Measurements from ENCODE around the gene OPCML.

Gene OPCML

DNA sequence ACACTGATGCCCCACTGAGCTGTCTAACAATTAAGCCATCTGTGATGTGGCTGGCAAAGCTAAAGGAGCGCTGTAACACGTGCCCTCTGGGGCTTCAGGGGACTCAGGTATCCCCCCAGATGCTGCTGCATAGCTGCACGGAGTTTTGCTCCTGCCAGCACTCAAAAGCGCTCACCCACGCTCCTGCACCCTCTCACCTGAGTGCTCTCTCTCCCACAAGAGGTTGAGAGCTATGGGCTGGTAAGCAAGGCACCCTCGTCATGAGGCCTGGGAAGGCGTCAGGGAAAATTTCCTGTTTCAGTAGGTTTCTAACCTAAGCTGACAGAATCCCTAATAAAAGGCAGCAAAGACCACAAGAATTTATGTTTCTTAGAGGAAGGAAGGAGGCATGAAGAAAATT lies 850.3 kb downstream of the OPCML start:
- no peak for DNase-seq (ENCODE audit: low spot score)
- ChIA-PET POLR2A (ENCODE audit: low non-redundant PET) (no interaction called here), CTCF (interaction anchor here (0.6 kb wide), 2 partner anchors 274 to 380 kb away, joined by 3 read pairs; no protein-coding TSS in a partner anchor)
- H3K27ac ChIP-seq = no peak overlapping the region
- TF ChIP-seq, protein P1, sequence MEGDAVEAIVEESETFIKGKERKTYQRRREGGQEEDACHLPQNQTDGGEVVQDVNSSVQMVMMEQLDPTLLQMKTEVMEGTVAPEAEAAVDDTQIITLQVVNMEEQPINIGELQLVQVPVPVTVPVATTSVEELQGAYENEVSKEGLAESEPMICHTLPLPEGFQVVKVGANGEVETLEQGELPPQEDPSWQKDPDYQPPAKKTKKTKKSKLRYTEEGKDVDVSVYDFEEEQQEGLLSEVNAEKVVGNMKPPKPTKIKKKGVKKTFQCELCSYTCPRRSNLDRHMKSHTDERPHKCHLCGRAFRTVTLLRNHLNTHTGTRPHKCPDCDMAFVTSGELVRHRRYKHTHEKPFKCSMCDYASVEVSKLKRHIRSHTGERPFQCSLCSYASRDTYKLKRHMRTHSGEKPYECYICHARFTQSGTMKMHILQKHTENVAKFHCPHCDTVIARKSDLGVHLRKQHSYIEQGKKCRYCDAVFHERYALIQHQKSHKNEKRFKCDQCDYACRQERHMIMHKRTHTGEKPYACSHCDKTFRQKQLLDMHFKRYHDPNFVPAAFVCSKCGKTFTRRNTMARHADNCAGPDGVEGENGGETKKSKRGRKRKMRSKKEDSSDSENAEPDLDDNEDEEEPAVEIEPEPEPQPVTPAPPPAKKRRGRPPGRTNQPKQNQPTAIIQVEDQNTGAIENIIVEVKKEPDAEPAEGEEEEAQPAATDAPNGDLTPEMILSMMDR (conservative IDR thresholded peaks at IDR 0.05; ENCODE audit: low read depth) = no peak

DNA sequence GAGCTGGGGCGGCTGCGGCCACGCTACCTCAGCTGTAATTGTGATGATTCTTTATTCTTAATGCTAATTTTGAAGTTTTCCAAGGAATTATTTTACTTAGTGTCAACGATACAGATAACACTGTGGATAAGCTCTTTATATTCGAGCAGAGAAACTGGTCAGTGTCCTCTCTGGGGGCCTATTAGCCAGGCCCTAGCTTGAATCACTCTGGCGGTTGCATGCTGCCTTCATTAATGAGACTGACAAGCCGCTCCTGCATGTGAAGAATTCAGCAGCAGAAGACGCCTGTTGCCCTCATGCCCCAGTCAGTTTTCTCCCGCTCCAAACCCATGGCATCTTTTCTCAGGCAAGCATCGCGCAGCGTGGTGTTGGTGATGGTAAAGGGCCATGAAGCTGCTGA lies 851.7 kb downstream of the OPCML start:
- TF ChIP-seq, protein P1 (conservative IDR thresholded peaks at IDR 0.05; ENCODE audit: low read depth) = no peak
- H3K27ac ChIP-seq = no peak overlapping the region
- DNase-seq (ENCODE audit: low spot score) = no peak
- POLR2A ChIA-PET (ENCODE audit: low non-redundant PET) = no interaction called here
- CTCF ChIA-PET = no interaction called here

DNA sequence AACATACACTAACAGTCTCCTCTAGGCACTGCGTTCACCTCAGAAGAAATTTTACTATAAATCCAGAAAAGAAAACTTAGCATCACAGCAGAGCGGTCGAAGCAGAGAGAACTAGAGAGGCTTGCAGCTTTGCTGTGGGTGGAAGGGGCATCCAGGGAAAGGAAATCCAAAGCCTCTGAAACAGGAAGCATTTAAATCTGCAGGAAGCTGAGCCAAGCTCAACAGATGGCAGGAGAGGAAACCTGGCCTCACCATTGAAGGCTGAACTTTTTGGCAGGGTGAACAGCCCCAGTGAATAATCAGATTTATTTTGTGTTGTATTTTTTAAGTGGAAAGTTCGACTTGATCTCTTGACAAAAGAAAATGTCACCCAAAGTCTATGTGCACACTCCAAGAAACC lies 858.1 kb downstream of the OPCML start:
- TF ChIP-seq, protein P1 (conservative IDR thresholded peaks at IDR 0.05; ENCODE audit: low read depth) = no peak
- H3K27ac ChIP-seq = no peak overlapping the region
- no peak for DNase-seq (ENCODE audit: low spot score)
- CTCF ChIA-PET = no interaction called here
- POLR2A ChIA-PET (ENCODE audit: low non-redundant PET) = no interaction called here

DNA sequence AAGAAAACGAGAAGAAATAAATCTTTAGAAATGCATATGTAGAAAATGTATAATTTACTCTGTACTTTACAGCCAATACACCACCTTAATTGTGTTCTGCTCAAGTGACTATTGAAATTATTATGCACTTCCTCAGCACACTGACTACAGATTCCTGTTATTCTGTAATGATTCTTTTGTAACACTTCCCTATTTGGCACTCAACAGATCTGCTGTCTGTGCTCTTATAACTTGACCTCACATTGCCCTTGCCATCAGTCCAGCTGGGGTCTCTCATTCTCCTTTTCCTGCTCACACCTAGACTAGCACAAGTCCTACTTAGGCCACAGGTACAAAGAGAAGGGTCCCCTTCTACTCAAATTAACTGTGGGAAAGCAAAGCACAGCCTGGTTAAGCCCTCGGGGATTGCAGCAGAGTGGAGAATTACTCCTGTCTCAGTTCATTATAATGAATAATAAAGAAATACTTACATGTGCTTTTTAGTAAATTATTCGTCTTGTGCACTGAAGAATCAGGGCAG lies 860.4 kb downstream of the OPCML start:
- DNase-seq (ENCODE audit: low spot score) = no peak
- CTCF ChIA-PET = interaction anchor here (0.7 kb wide), 2 partner anchors 67 to 688 kb away, joined by 3 to 6 read pairs; no protein-coding TSS in a partner anchor

DNA sequence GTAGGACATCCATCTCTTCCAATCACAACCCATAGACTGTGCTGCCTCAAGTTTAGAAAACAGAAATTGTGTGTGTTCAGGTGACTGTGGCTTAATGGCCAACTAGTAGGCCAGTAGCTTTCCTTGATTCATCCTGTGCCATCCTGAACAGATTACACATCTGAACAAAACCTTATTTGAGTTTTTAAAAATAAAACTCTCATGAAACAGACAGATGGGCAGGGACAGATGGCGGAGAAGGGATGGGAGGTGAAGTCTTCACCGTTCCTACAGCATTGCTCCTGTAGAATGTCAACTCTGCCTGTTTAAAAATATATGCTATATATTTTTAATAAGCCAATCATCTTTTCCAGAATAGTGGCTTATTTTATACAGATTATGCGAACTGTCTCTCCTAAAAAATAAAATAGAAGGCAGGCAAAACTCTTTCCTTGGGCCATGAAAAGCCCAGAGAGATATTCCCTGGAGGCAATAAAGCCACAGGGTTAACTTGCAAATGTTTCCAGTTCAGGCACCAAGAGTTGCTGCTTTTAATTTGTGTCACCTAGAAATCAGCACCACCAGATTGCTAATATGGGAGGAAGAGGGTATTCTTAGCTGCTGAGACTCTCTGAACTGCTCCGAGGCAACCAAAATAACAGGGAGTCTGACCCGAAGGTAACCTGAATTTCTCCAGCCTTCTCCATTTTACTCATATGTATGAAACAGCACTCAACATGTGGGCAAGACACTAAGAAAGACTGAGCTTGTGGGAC lies 861.2 kb downstream of the OPCML start:
- no peak overlapping the region for H3K27ac ChIP-seq
- ChIA-PET POLR2A (ENCODE audit: low non-redundant PET) (no interaction called here), CTCF (interaction anchor here (0.7 kb wide), 1 partner anchor 66 kb away, joined by 6 read pairs; no protein-coding TSS in a partner anchor)
- no peak for DNase-seq (ENCODE audit: low spot score)
- TF ChIP-seq, protein P1 (conservative IDR thresholded peaks at IDR 0.05; ENCODE audit: low read depth) = no peak

More for the DNA sequence above, 860.4 kb downstream of the OPCML start:
- TF ChIP-seq, protein P1 (conservative IDR thresholded peaks at IDR 0.05; ENCODE audit: low read depth) = no peak
- H3K27ac ChIP-seq = no peak overlapping the region
- POLR2A ChIA-PET (ENCODE audit: low non-redundant PET) = no interaction called here

DNA sequence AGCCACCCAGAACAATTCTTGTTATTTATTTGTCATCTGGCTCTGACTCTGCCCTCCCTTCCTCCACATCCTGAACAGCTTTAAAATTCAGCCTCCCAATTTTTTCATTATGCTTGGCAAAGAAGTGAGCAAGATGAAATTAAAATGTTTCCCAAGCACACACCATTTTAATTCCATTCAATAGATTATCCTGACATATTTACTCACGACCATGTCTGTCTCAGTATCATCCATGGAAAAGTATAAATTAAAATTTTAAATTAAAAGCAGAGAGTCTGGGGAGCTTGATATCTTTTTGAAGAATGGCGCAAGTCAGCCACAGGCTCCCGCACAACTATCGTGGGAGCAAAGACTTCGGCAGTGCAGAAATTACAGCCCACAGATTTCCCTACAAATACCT lies 862.4 kb downstream of the OPCML start:
- no peak for DNase-seq (ENCODE audit: low spot score)
- ChIA-PET POLR2A (ENCODE audit: low non-redundant PET) (no interaction called here), CTCF (no interaction called here)
- no peak overlapping the region for H3K27ac ChIP-seq
- TF ChIP-seq, protein P1 (conservative IDR thresholded peaks at IDR 0.05; ENCODE audit: low read depth) = no peak
